Measurements from ENCODE around the gene PEAK1. TPM values are rescaled to one million over a fixed set of nuclear protein-coding genes. Genes with fewer than 3 reads are reported as not detected.

Gene PEAK1
- total RNA-seq, 4 donors from 2014 or later = 14.5 to 31.1 (median 25.9) TPM

GRCh38 chr15:77225088-77225487 lies 194.8 kb downstream of the PEAK1 start:
- no peak for DNase-seq (ENCODE audit: low spot score in 2 of 2)
- H3K36me3 ChIP-seq = no peaks in the 10 kb centered on the region
- no peak overlapping the region for H3K4me3 ChIP-seq
- no peak overlapping the region for H3K27ac ChIP-seq
- no peaks in the 10 kb centered on the region for H3K9me3 ChIP-seq
- WGBS = 94% methylated on average over 2 of the region's 2 CpGs
- TF ChIP-seq EP300 (IDR thresholded peaks at IDR 0.05) (no peak), POLR2A (IDR thresholded peaks at IDR 0.05) (no peak), POLR2AphosphoS5 (IDR thresholded peaks at IDR 0.05) (no peak)
- TF ChIP-seq, protein P1, sequence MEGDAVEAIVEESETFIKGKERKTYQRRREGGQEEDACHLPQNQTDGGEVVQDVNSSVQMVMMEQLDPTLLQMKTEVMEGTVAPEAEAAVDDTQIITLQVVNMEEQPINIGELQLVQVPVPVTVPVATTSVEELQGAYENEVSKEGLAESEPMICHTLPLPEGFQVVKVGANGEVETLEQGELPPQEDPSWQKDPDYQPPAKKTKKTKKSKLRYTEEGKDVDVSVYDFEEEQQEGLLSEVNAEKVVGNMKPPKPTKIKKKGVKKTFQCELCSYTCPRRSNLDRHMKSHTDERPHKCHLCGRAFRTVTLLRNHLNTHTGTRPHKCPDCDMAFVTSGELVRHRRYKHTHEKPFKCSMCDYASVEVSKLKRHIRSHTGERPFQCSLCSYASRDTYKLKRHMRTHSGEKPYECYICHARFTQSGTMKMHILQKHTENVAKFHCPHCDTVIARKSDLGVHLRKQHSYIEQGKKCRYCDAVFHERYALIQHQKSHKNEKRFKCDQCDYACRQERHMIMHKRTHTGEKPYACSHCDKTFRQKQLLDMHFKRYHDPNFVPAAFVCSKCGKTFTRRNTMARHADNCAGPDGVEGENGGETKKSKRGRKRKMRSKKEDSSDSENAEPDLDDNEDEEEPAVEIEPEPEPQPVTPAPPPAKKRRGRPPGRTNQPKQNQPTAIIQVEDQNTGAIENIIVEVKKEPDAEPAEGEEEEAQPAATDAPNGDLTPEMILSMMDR (IDR thresholded peaks at IDR 0.05) = no peak
- no peaks in the 10 kb centered on the region for H3K27me3 ChIP-seq
- H3K4me1 ChIP-seq = no peaks in the 10 kb centered on the region

DNA sequence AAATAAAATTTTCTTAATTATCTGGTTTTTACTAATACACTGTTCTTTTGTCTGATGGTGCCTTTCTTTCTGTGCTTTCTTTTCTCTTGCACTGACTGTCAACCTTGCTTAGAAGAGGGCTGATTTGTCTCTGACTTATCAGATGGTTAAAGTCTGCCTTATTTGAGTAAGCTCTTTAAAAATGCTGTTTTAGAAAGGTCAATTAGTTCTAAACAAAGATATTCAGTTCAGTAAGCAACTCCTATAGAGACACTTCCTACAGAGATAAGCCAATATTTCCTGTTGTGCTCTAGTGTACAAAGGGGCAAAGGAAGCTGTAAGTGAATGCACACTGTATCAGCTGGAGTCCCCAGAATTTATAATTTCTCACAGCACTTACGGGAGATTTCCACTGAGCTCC lies 195.6 kb downstream of the PEAK1 start:
- no peaks in the 10 kb centered on the region for H3K36me3 ChIP-seq
- no peak overlapping the region for H3K27ac ChIP-seq
- 90% methylated on average over 1 of the region's 1 CpG for WGBS
- no peaks in the 10 kb centered on the region for H3K27me3 ChIP-seq
- TF ChIP-seq, protein P1 (IDR thresholded peaks at IDR 0.05) = no peak
- TF ChIP-seq EP300 (IDR thresholded peaks at IDR 0.05) (no peak), POLR2A (IDR thresholded peaks at IDR 0.05) (no peak), POLR2AphosphoS5 (IDR thresholded peaks at IDR 0.05) (no peak)
- H3K9me3 ChIP-seq = no peaks in the 10 kb centered on the region
- no peak overlapping the region for H3K4me3 ChIP-seq
- H3K4me1 ChIP-seq = no peaks in the 10 kb centered on the region
- no peak for DNase-seq (ENCODE audit: low spot score in 2 of 2)

DNA sequence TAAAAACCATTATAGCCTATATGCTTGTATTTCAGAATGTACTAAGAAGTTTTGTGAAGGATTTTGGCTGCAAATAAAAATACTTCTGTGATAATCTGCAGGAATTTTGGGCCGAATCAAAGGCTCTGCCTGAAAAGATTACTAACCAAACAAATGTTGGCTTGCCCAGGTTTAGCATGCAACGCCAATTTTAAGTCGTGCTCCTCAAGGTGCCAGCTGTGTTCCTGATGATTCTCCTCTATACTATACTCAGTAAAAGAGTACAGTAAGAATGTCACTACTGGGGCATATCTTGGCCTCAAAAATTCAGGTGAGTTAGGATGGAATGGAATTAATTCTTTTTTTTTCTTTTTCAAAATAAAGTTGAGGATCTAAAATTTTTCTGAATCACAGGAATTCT lies 198.2 kb downstream of the PEAK1 start:
- TF ChIP-seq POLR2A (IDR thresholded peaks at IDR 0.05) (no peak), EP300 (IDR thresholded peaks at IDR 0.05) (no peak), POLR2AphosphoS5 (IDR thresholded peaks at IDR 0.05) (no peak)
- TF ChIP-seq, protein P1 (IDR thresholded peaks at IDR 0.05) = no peak
- H3K9me3 ChIP-seq = no peaks in the 10 kb centered on the region
- no peaks in the 10 kb centered on the region for H3K36me3 ChIP-seq
- H3K4me1 ChIP-seq = no peaks in the 10 kb centered on the region
- no peak for DNase-seq (ENCODE audit: low spot score in 2 of 2)
- H3K4me3 ChIP-seq = no peak overlapping the region
- H3K27ac ChIP-seq = no peak overlapping the region
- 77% methylated on average over 3 of the region's 3 CpGs for WGBS
- no peaks in the 10 kb centered on the region for H3K27me3 ChIP-seq

GRCh38 chr15:77221174-77221573 lies 198.7 kb downstream of the PEAK1 start:
- 80% methylated on average over 3 of the region's 3 CpGs for WGBS
- DNase-seq (ENCODE audit: low spot score in 2 of 2) = no peak
- TF ChIP-seq, protein P1 (IDR thresholded peaks at IDR 0.05) = no peak
- TF ChIP-seq POLR2AphosphoS5 (IDR thresholded peaks at IDR 0.05) (no peak), EP300 (IDR thresholded peaks at IDR 0.05) (no peak), POLR2A (IDR thresholded peaks at IDR 0.05) (no peak)

DNA sequence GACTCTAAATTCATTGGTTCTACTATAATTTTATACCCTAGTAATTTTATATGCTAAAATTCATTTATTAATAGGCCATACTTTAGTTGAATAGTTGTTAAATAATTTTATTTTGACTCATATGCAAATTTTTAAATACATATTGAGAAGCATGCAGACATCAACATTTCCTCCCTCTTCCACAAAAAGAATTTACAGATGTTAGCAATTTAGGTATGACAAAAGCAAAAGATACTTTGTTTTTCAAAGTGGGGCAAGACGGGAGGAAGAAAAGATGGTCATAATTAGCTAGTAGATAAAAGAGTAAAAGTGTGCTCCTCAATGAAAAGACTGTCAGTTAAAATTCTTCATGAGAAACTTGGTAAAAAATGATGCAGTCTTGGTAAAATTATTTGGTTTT lies 200.1 kb downstream of the PEAK1 start:
- no peaks in the 10 kb centered on the region for H3K36me3 ChIP-seq
- H3K27me3 ChIP-seq = no peaks in the 10 kb centered on the region
- no peak for DNase-seq (ENCODE audit: low spot score in 2 of 2)
- no peaks in the 10 kb centered on the region for H3K9me3 ChIP-seq
- TF ChIP-seq, protein P1 (IDR thresholded peaks at IDR 0.05) = no peak
- TF ChIP-seq POLR2A (IDR thresholded peaks at IDR 0.05) (no peak), EP300 (IDR thresholded peaks at IDR 0.05) (no peak), POLR2AphosphoS5 (IDR thresholded peaks at IDR 0.05) (no peak)
- H3K4me3 ChIP-seq = no peak overlapping the region
- H3K27ac ChIP-seq = no peak overlapping the region
- 63% methylated on average over 1 of the region's 1 CpG for WGBS
- no peaks in the 10 kb centered on the region for H3K4me1 ChIP-seq

More at GRCh38 chr15:77221174-77221573, 198.7 kb downstream of the PEAK1 start:
- Histone ChIP-seq H3K4me3 (no peak overlapping the region), H3K9me3 (no peaks in the 10 kb centered on the region), H3K4me1 (no peaks in the 10 kb centered on the region), H3K36me3 (no peaks in the 10 kb centered on the region), H3K27me3 (no peaks in the 10 kb centered on the region), H3K27ac (no peak overlapping the region)

Measured in suprapubic skin (tissue), 4 donors.